GM12878 (cell line): ENCODE results near the gene TMEM72. TPM values are rescaled to one million over a fixed set of nuclear protein-coding genes. Genes with fewer than 3 reads are reported as not detected.

ENCODE experiments used
- CEBPZ ChIP-seq: fragments of 150-350 bp; IDR thresholded peaks from 2 replicates; pipeline ENCODE4 v1.6.1; 2016; ENCODE audit warnings: low read depth, low read length
- CUX1 ChIP-seq: IDR thresholded peaks from 2 replicates; pipeline ENCODE4 v1.6.1; 2012; ENCODE audit warnings: improper control_type of control experiment, low read depth, low read length; ENCODE audit not compliant: insufficient replicate concordance
- EP300 ChIP-seq, 2 experiments: fragments of 150-350 bp in 1 of 2; IDR thresholded peaks; 2 replicates each; pipeline ENCODE4 v1.6.1; 2011 to 2012; ENCODE audit warnings: low read depth in 2 of 2, low read length in 2 of 2, borderline replicate concordance in 1 of 2, improper control_type of control experiment in 1 of 2, inconsistent platforms in 1 of 2; ENCODE audit not compliant: control insufficient read depth in 1 of 2
- HDAC6 ChIP-seq: fragments of 200-600 bp; sonication (generic); IDR thresholded peaks from one replicate; pipeline ENCODE4 v1.8.0; 2017; ENCODE audit warnings: antibody characterized with exemption; ENCODE audit not compliant: unreplicated experiment
- IKZF1 ChIP-seq: fragments of 450-650 bp; conservative IDR thresholded peaks from 2 replicates; pipeline ENCODE4 v1.6.1; 2017; ENCODE audit warnings: antibody characterized with exemption, mild to moderate bottlenecking
- NFYA ChIP-seq: IDR thresholded peaks from 2 replicates; pipeline ENCODE4 v1.6.1; 2011; ENCODE audit warnings: low read depth, mild to moderate bottlenecking, low read length, improper control_type of control experiment, borderline replicate concordance
- PML ChIP-seq: IDR thresholded peaks from 2 replicates; pipeline ENCODE4 v1.6.1; 2012; ENCODE audit warnings: low read length, inconsistent platforms
- RCOR1 ChIP-seq: conservative IDR thresholded peaks from 2 replicates; pipeline ENCODE4 v1.6.1; 2012; ENCODE audit warnings: low read depth, low read length, improper control_type of control experiment
- SREBF1 ChIP-seq: IDR thresholded peaks from 2 replicates; pipeline ENCODE4 v1.6.1; 2012; ENCODE audit warnings: mild to moderate bottlenecking, low read length
- TCF12 ChIP-seq: IDR thresholded peaks from 2 replicates; pipeline ENCODE4 v1.6.1; 2011; ENCODE audit warnings: low read depth, mild to moderate bottlenecking, low read length
- ZNF24 ChIP-seq: fragments of 450-650 bp; IDR thresholded peaks from 2 replicates; pipeline ENCODE4 v1.6.1; 2017; ENCODE audit warnings: antibody characterized with exemption, mild to moderate bottlenecking
- ZNF687 ChIP-seq: fragments of 450-650 bp; IDR thresholded peaks from 2 replicates; pipeline ENCODE4 v1.6.1; 2017; ENCODE audit warnings: mild to moderate bottlenecking, moderate library complexity
- polyA plus RNA-seq, 11 experiments: library from polyadenylated mRNA; depleted of rRNA in 4 of 11; unstranded in 6 of 11; stranded (reverse) in 5 of 11; fragments of >200 nt; fragmentation: Nextera tagmentation in 4 of 11; fragmentation: Illumina TruSeq in 1 of 11; extraction: Ambion mirVana in 4 of 11; extraction: Trizol in 1 of 11; gene quantifications; 1 replicate in 1 of 11; 2 replicates in 10 of 11; pipeline versions ENCODE4 v1.2.1 to v1.2.3, GENCODE V29; 2011 to 2016; ENCODE audit warnings: inconsistent platforms in 2 of 11, missing spikeins in 2 of 11, low read depth in 1 of 11
- total RNA-seq, 4 experiments: library from RNA; depleted of rRNA in 3 of 4; stranded (reverse); fragments of >200 nt in 3 of 4; fragmentation: Illumina TruSeq in 1 of 4; extraction: Trizol in 1 of 4; gene quantifications; 2 replicates each; pipeline versions ENCODE4 v1.2.1 to v1.2.3, GENCODE V29; 2013 to 2021

The TMEM72 gene
- total and polyA plus RNA-seq, 10 of the 15 experiments (the other 5 are each of a cell fraction or from before 2014, with no cell fraction given) = 0.12 TPM; not detected in 9

GRCh38 chr10:44946205-44946604 is 35.1 kb downstream of the TMEM72 start (continued):
- TF ChIP-seq CUX1 (no peak), SREBF1 (no peak), EP300 (IDR thresholded peaks at IDR 0.05; ENCODE audit: borderline replicate concordance in 1 of 2, control insufficient read depth in 1 of 2, low read depth in 2 of 2, low read length in 2 of 2) (no peak), HDAC6 (no peak), RCOR1 (no peak), PML (no peak), IKZF1 (peak; percentile 24; the same call in 1 of the 2 replicates), ZNF24 (no peak), CEBPZ (no peak), ZNF687 (no peak), NFYA (no peak), TCF12 (no peak)
